ENCODE measurements around the gene GMPPA. TPM values are rescaled to one million over a fixed set of nuclear protein-coding genes. Genes with fewer than 3 reads are reported as not detected.

The GMPPA gene
- total and polyA plus RNA-seq, 4 donors, result 20.2 to 59.4 (median 43.4) TPM

- no peak overlapping the region for H3K27ac ChIP-seq (ENCODE audit: low read depth in 1 of 2, low read length in 2 of 2)
- no peaks in the 10 kb centered on the region for H3K9me3 ChIP-seq (ENCODE audit: control insufficient read depth in 4 of 4, low read length in 3 of 4)
- no peak overlapping the region for H3K9ac ChIP-seq (ENCODE audit: low read depth in 1 of 2, low read length in 2 of 2)
- H3K4me1 ChIP-seq (ENCODE audit: control insufficient read depth in 4 of 4, insufficient read depth in 4 of 4, low read length in 3 of 4), result peaks cover 0 to 6% (median 0%) of the 10 kb centered on the region in 4 donors
- whole genome bisulfite sequencing, result 82% methylated on average over 5 of the region's 5 CpGs
- H3K27me3 ChIP-seq (ENCODE audit: control insufficient read depth in 4 of 4, insufficient read depth in 4 of 4, low read length in 3 of 4), result peaks cover 0 to 6% (median 1%) of the 10 kb centered on the region in 4 donors
- no peak for DNase-seq (ENCODE audit: low spot score)
- no peak overlapping the region for H3K4me3 ChIP-seq (ENCODE audit: low read depth in 1 of 3, low read length in 3 of 3)
- H3K36me3 ChIP-seq (ENCODE audit: control insufficient read depth in 4 of 4, insufficient read depth in 3 of 4, low read depth in 1 of 4, low read length in 3 of 4), result no peaks in the 10 kb centered on the region
- TF ChIP-seq EGR1 (IDR thresholded peaks at IDR 0.05; ENCODE audit: low read depth in 2 of 2) (no peak), TAF1 (conservative IDR thresholded peaks at IDR 0.05) (no peak), RAD21 (IDR thresholded peaks at IDR 0.05) (no peak), FOXA2 (IDR thresholded peaks at IDR 0.05) (no peak), FOXA1 (IDR thresholded peaks at IDR 0.05) (no peak), YY1 (IDR thresholded peaks at IDR 0.05) (no peak)
Observed at GRCh38 chr2:219449609-219450008, 49.1 kb upstream of the GMPPA start.

GRCh38 chr2:219451661-219452360 lies 46.9 kb upstream of the GMPPA start:
- Histone ChIP-seq H3K9me3 (ENCODE audit: control insufficient read depth in 4 of 4, low read length in 3 of 4) (no peaks in the 10 kb centered on the region), H3K4me3 (ENCODE audit: low read depth in 1 of 3, low read length in 3 of 3) (no peak overlapping the region), H3K36me3 (ENCODE audit: control insufficient read depth in 4 of 4, insufficient read depth in 3 of 4, low read depth in 1 of 4, low read length in 3 of 4) (no peaks in the 10 kb centered on the region), H3K27ac (ENCODE audit: low read depth in 1 of 2, low read length in 2 of 2) (no peak overlapping the region), H3K27me3 (ENCODE audit: control insufficient read depth in 4 of 4, insufficient read depth in 4 of 4, low read length in 3 of 4) (peaks cover 0 to 6% (median 1%) of the 10 kb centered on the region in 4 donors), H3K4me1 (ENCODE audit: control insufficient read depth in 4 of 4, insufficient read depth in 4 of 4, low read length in 3 of 4) (peaks cover 0 to 6% (median 0%) of the 10 kb centered on the region in 4 donors), H3K9ac (ENCODE audit: low read depth in 1 of 2, low read length in 2 of 2) (no peak overlapping the region)
- TF ChIP-seq GABPA (IDR thresholded peaks at IDR 0.05 in 1 of 2, conservative IDR thresholded peaks at IDR 0.05 in 1 of 2), result no peak
- TF ChIP-seq CTCF (IDR thresholded peaks at IDR 0.05; ENCODE audit: low read depth, low read length, missing input control), result no peak
- no peak for TF ChIP-seq HNF4G (IDR thresholded peaks at IDR 0.05)
- TF ChIP-seq, protein P1, sequence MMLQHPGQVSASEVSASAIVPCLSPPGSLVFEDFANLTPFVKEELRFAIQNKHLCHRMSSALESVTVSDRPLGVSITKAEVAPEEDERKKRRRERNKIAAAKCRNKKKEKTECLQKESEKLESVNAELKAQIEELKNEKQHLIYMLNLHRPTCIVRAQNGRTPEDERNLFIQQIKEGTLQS (IDR thresholded peaks at IDR 0.05), result no peak
- no peak for TF ChIP-seq HNF4A (conservative IDR thresholded peaks at IDR 0.05)
- TF ChIP-seq SP1 (IDR thresholded peaks at IDR 0.05), result no peak
- no peak for TF ChIP-seq RAD21 (IDR thresholded peaks at IDR 0.05)
- no peak for TF ChIP-seq EGR1 (IDR thresholded peaks at IDR 0.05; ENCODE audit: low read depth in 2 of 2)
- TF ChIP-seq MAX (IDR thresholded peaks at IDR 0.05), result no peak
- no peak for TF ChIP-seq YY1 (IDR thresholded peaks at IDR 0.05)
- TF ChIP-seq FOXA2 (IDR thresholded peaks at IDR 0.05), result no peak
- no peak for TF ChIP-seq NR2F2 (IDR thresholded peaks at IDR 0.05)
- TF ChIP-seq FOXA1 (IDR thresholded peaks at IDR 0.05), result no peak
- TF ChIP-seq, protein P2, sequence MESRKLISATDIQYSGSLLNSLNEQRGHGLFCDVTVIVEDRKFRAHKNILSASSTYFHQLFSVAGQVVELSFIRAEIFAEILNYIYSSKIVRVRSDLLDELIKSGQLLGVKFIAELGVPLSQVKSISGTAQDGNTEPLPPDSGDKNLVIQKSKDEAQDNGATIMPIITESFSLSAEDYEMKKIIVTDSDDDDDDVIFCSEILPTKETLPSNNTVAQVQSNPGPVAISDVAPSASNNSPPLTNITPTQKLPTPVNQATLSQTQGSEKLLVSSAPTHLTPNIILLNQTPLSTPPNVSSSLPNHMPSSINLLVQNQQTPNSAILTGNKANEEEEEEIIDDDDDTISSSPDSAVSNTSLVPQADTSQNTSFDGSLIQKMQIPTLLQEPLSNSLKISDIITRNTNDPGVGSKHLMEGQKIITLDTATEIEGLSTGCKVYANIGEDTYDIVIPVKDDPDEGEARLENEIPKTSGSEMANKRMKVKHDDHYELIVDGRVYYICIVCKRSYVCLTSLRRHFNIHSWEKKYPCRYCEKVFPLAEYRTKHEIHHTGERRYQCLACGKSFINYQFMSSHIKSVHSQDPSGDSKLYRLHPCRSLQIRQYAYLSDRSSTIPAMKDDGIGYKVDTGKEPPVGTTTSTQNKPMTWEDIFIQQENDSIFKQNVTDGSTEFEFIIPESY (IDR thresholded peaks at IDR 0.05), result no peak
- TF ChIP-seq TAF1 (conservative IDR thresholded peaks at IDR 0.05), result no peak
- TF ChIP-seq, protein P3, sequence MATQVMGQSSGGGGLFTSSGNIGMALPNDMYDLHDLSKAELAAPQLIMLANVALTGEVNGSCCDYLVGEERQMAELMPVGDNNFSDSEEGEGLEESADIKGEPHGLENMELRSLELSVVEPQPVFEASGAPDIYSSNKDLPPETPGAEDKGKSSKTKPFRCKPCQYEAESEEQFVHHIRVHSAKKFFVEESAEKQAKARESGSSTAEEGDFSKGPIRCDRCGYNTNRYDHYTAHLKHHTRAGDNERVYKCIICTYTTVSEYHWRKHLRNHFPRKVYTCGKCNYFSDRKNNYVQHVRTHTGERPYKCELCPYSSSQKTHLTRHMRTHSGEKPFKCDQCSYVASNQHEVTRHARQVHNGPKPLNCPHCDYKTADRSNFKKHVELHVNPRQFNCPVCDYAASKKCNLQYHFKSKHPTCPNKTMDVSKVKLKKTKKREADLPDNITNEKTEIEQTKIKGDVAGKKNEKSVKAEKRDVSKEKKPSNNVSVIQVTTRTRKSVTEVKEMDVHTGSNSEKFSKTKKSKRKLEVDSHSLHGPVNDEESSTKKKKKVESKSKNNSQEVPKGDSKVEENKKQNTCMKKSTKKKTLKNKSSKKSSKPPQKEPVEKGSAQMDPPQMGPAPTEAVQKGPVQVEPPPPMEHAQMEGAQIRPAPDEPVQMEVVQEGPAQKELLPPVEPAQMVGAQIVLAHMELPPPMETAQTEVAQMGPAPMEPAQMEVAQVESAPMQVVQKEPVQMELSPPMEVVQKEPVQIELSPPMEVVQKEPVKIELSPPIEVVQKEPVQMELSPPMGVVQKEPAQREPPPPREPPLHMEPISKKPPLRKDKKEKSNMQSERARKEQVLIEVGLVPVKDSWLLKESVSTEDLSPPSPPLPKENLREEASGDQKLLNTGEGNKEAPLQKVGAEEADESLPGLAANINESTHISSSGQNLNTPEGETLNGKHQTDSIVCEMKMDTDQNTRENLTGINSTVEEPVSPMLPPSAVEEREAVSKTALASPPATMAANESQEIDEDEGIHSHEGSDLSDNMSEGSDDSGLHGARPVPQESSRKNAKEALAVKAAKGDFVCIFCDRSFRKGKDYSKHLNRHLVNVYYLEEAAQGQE (IDR thresholded peaks at IDR 0.05), result no peak
- no peak for DNase-seq (ENCODE audit: low spot score)
- WGBS, result 78% methylated on average over 18 of the region's 18 CpGs

All from liver (tissue), 9 donors.